NCI-H1436 treated with DMSO at 0.1 percent for 48 hours (cell line): ENCODE measurements around the gene SEC22C.

ENCODE experiments used
- DNase-seq: peaks from one replicate; lab custom pipeline; 2025; lab: John Stamatoyannopoulos, UW

Gene SEC22C

GRCh38 chr3:42513121-42513520, 68.6 kb downstream of the SEC22C start:
- no peak for DNase-seq

DNA sequence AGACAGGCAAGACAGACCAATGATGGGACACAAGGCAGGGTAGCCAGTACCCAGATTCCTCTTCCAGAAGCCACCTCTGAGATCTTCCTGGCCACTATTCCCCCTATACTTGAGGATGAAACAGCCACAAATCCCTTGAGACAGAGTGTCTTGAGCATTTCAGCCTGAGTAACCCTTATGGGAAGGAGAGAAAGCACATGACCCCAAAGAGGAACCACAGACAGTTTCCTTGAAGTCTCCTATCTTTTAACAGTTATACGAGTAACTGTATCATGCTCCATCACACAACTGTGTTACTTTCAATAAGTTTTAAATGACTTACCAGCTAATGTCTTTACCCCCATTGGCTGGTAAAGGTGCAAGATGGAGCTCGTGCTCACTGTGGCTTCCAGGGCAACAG, 70.0 kb downstream of the SEC22C start:
- no peak for DNase-seq

GRCh38 chr3:42511201-42511600, 70.6 kb downstream of the SEC22C start:
- no peak for DNase-seq

DNA sequence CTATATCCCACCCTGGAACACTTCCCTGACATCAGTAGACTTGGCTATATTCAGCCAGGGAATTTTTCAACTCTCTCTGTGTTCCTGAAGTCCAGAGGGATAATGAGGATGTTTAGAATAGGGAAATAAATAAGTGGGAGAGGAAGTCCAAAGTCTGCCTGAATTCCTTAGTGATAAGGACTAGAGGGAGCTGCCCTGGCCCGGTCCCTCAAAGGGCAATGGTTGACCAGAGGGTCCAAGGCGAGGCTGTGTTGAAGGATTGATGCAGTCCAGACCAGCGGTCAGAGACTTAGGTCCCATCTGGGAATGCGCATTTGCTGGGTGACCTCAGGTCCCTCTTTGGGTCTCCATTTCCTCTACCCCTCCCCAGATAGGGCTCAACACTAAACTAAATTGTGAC, 71.4 kb downstream of the SEC22C start:
- DNase-seq, result no peak

GRCh38 chr3:42509111-42509510, 72.7 kb downstream of the SEC22C start:
- DNase-seq, result no peak

GRCh38 chr3:42508562-42508961, 73.2 kb downstream of the SEC22C start:
- no peak for DNase-seq

GRCh38 chr3:42507761-42508335, 73.9 kb downstream of the SEC22C start:
- DNase-seq, result no peak

DNA sequence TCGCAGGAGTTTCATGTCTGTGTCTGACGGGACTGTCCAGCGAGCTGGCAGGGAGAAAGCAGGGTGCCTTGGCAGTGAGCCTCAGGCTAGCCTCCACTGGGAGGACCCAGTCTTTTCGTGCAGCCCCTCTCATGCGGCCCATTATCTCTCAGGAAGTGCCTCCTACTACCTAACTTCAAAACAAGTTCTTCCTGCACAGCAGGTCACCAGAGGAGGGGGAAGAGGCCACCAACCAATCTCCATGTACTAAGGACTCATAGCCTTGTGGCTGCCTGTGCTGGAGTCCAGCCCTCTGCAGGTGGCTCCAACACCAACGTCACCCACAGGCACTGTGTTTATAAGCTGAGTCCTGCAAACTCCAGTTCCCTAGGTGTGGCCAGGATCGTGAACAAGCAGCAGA, 74.5 kb downstream of the SEC22C start:
- DNase-seq, result no peak

GRCh38 chr3:42505849-42506410, 75.8 kb downstream of the SEC22C start:
- DNase-seq, result no peak

- no peak for DNase-seq
Observed at GRCh38 chr3:42505128-42505848, 76.5 kb downstream of the SEC22C start.

GRCh38 chr3:42504334-42505127, 77.2 kb downstream of the SEC22C start:
- no peak for DNase-seq

DNA sequence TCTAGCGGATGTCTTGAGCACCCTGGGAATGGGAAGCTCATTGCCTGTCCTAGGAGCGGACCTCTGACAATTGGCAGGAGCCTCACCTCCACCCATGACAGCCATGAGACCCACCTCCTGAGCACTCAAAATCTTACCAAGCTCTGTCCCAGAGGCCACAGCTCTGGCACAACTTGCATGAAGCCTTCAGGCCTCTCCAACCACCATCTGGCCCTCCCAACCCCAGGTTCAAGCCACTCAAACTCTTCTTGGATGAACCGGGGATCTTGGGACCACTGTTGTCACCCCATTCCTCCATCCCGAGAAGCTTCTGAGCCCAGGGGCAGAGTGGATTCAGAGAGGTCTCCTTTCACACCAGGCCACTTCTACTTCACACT, 77.8 kb downstream of the SEC22C start:
- DNase-seq, result no peak

DNA sequence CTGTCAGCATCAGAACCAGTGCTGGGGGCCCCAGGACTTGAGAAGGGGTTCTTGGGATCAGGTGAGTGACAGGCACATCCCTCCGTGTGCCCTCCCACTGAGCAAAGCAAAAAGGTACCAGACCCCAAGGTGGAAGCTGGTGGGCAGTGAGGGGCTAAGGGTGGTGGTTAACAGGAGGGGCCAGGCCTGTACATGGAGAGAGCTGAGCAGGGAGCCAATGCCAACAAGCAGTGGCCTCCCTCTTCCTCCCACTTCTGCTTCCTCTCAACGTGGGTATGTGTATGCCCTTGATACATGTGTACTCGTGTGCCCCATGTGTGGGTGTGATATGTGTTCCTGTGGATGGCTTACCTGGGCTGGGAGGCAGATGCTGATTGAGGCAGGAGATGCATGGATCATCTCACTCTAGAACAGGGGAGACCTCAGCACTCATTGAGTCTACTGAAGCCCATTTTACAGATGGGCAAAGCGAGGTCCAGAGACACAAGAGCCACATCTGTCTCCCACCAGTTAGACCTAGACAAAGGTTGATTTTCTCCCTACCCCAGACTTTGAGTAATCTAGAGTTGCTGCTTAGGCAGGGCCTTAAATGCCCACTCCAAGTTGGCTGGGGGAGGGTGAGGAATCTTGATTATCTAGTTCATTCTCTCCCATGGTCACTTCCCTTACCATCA, 78.4 kb downstream of the SEC22C start:
- DNase-seq, result no peak

DNA sequence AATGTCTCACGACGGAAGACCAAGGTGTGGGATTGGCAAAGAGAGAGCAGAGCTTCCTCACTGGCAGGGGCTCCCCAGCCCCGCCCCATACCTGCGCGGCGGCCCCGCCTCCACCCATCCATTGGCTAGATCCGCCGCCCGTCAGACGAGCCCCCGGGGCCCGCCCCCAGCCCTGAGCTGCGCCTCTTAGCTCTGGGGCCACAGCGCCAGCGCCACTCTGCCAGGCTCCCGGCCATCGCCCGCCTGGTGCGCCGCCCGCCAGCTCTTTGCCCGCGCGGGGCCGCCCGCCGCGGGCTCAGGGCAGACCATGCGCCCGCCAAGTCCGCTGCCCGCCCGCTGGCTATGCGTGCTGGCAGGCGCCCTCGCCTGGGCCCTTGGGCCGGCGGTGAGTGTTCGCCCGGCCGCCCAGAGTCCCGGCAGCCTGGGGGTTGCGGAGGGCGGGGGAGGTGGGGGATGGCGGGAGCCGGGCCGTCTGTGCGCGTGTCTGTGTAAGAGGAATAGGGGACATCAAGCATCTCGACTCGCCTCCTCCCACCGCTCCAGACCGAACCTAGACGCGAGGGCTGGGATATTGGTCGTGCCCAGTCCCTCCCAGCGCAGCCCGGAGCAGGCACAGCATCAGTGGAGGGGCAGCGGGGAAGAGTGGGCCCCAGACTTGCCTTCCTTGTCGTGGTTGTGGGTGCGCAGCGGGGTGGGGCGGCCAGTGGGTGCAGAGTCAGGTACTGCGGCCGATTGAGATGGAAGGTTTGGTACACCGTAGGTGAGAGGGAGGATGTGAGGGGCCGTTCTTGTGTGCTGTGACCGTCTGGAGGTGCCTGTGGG, 79.1 kb downstream of the SEC22C start, which contains the start of gene VIPR1:
VIPR1 (plus strand) TSS at position 215 of the 822 bp plus-strand sequence; CDS start at position 308, 93 bp downstream.
- DNase-seq, result no peak

DNA sequence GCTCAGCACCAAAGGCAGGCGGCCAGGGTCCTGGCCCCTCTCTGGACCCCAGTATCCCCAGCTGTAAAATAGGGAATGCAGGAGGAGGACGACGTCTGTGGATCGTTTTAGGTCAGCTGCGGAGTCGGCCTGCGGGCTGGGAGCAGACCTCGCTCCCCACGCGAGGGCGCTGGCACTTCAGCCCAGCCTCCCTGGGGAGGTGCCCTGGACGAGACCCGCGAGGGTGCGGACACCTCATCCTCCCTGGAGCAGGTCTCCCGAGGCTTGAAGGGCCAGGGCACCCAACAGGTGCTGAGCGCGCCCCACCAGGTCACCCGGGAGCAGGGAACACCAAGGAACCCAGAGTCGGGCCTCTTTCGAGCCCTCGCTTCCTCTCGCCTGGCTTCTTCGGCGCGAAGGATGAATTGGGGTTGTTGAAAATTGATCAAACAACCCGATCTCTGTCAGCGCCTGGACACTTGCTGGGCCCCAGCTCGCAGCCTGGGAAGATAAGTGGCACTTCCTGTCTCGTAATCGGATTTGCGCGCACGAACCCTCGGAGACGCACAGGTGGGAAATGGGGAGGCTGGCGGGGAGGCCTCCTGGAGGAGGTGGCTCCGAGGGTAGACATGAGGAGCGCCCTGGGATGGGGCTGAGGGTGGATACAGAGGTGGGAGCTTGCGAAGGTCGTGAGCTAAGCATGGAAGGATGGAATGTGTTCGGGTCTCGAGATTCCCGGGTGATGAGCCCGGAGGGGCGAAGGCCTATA, 79.9 kb downstream of the SEC22C start:
- DNase-seq, result no peak

DNA sequence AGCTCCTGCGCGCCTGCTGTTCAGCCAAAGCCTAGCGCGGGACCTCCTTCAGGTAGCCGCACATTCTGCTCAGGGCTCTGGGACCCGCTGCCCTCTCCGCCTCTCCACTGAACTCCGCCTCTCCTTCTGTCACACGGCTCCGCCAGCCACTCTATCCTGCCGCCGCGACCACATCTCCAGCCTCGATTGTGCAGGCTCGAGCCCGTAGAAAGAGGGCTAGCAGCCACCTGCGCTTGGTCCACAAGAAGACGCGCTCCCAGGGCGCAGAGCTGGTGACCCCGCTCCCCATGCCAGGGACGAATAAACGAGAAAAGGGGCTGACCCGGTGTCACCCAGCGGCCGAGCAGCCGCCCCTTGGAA, 80.5 kb downstream of the SEC22C start:
- no peak for DNase-seq

DNA sequence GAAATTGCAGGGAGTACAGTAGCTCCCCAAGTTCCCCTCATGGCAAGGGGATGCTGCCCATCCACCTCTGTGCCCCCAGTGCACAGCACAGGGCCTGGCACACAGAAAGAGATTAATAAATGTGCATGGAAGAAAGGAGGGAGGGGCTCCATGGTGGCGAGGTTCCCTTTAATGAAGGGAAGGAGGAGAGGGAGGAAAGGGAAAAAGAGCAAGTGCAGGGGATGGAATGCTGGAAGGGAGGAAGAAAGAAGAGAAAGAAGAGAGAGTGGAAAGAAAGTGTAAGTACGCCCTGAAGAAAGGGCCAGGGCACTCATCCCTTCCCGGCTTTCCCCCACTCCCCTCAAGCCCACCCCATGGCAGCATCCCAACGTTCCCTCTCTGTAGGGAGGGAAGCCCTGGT, 80.9 kb downstream of the SEC22C start:
- DNase-seq, result no peak

DNA sequence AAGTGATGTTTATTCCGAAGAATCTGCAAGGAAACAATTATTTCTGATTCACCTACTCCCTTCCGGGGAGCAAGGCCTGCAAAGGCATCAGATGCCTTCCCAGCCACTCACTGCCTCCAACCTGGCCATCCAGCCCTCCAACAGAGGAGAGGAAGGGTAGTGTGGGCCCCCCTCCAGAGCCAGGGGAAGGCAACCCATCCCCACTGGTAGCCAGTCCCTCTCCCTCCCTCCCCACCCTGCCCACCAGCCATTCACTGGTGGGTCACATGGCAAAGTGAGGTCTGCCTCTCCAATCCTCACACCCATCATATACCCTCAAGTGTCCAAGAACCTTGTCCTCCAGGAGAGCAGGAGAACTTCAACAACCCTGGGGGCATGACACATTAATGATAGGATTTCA, 81.7 kb downstream of the SEC22C start:
- no peak for DNase-seq

GRCh38 chr3:42499478-42499871, 82.3 kb downstream of the SEC22C start:
- DNase-seq, result no peak

DNA sequence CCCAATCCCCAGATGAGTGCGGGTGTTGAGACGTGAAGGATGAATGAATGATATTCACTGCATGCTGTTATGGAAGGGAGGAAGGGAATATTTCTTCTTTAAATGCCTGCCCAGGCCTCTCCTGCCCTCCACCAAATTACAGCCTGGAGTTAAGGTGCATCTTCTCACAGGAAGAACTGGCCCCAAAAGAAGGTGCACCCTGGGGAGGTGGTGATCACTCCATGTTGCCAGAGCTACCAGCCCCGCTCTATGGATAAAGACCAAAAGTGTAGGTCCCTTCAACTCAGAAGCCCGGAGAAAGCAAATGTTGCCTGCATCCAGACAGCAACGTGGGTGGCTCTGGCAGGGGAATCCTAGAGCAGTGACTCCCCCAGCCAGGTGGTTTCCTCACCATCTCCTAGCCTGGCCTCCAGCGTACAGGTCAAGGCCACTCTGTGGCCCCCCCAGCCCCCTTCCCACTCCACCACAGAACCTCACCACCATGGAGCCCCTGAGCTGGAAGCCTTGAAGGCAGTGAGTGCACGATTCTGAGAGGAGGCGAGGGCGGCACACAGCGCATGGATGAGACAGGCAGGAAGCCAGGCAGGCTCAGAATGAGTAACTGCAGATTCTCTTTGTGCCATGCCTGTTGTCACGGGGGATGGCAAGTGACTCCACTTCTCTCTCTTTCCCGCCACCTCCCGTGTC, 82.8 kb downstream of the SEC22C start:
- no peak for DNase-seq
